Measurements from ENCODE around the gene CANT1.

DNA sequence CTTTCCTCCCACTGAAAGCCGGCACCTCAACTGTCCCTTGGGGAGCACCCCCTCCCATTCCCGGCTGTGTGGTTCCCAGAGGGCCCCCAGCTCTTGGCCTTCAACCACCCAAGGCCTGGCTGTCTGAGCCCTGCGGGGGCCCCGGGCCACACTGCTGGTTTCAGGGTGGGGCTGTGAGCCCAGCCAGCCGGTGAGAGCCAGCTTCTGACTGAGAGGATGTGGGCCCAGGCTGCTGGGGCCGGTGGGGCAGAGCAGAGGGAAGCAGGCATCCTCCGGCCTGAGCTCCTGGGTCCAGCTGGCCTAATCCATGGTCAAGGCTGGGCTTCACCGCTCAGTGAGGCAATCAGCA lies 29.0 kb downstream of the CANT1 start:
- TF ChIP-seq, protein P1, sequence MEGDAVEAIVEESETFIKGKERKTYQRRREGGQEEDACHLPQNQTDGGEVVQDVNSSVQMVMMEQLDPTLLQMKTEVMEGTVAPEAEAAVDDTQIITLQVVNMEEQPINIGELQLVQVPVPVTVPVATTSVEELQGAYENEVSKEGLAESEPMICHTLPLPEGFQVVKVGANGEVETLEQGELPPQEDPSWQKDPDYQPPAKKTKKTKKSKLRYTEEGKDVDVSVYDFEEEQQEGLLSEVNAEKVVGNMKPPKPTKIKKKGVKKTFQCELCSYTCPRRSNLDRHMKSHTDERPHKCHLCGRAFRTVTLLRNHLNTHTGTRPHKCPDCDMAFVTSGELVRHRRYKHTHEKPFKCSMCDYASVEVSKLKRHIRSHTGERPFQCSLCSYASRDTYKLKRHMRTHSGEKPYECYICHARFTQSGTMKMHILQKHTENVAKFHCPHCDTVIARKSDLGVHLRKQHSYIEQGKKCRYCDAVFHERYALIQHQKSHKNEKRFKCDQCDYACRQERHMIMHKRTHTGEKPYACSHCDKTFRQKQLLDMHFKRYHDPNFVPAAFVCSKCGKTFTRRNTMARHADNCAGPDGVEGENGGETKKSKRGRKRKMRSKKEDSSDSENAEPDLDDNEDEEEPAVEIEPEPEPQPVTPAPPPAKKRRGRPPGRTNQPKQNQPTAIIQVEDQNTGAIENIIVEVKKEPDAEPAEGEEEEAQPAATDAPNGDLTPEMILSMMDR (IDR thresholded peaks at IDR 0.05): no peak
- TF ChIP-seq POLR2A (IDR thresholded peaks at IDR 0.05): no peak
